K562 treated with DMSO at 1 percent for 48 hours (cell line): ENCODE results near the gene ASNS. TPM values are rescaled to one million over a fixed set of nuclear protein-coding genes. Genes with fewer than 3 reads are reported as not detected.

Experiments
- total RNA-seq: library from RNA; unstranded; fragments of 300-600 nt; gene quantifications from 2 replicates; pipeline ENCODE4 v1.2.3, GENCODE V29; 2022; ENCODE audit warnings: low replicate concordance; ENCODE audit errors: extremely low read depth

The ASNS gene
- 963 TPM in 1 of 2 replicates, not detected in the other for total RNA-seq

GRCh38 chr7:97872025-97872669 is at the start of gene ASNS:
TSS of gene ASNS (minus strand) at chr7:97872408. CDS start at chr7:97869156, 3,252 bp downstream.

Other genes with a start within 250 kb of the ASNS start
- gene TAC1, start 140.3 kb downstream of the ASNS start, total RNA-seq, result not detected in 2 replicates
- gene OCM2, start 117.8 kb upstream of the ASNS start, total RNA-seq, result not detected in 2 replicates
- not detected in 2 replicates for gene LMTK2, start 234.5 kb upstream of the ASNS start, total RNA-seq